ACHN (cell line): ENCODE data around the gene CHID1.

Source experiments
- DNase-seq: peaks from one replicate; pipeline ENCODE4 v3.0.0-alpha.2; 2015
- in situ Hi-C: cut with HindIII; loops from 2 replicates; pipeline ENCODE4 v1.10.0; 2017; ENCODE audit warnings: low sequenced_read_pairs, low pct_ligation_motif_present, low pct_unique_long_range_greater_than_20kb

The CHID1 gene

DNA sequence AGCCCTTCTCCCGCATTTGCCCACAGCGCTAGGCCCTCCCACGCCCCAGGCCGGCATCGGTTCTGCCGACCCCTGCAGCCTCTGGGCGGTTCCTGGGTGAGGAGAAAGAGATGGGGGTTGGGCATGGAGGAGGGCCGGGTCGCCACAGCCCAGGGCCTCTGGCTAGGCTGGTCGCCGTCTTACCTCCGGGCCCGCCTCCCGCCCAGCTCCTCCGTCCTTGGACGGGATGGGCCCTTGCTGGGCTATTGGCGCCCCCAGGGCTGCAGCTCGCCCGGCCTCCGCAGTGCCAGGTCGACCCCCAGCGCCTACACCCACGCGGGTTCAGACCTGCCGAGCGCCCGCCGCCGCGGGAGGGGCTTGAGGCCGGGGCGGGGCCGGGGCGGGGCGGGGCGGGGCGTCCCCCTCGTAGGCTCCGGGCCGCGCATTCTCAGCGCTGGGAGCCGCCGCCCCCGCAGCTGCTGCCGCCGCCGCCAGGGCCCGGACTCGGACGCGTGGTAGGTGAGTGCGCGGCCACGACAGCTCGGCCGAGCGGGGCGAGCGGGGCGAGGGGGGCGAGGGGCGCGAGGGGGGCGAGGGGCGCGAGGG is 78.0 kb downstream of the CHID1 start, which contains the start of gene CD151:
TSS of gene CD151 (plus strand) at position 424 of the 585 bp plus-strand sequence. CDS start 3,118 bp downstream, outside the sequence.
- peak; percentile 65 for DNase-seq
- in situ Hi-C loops: no loop called here

DNA sequence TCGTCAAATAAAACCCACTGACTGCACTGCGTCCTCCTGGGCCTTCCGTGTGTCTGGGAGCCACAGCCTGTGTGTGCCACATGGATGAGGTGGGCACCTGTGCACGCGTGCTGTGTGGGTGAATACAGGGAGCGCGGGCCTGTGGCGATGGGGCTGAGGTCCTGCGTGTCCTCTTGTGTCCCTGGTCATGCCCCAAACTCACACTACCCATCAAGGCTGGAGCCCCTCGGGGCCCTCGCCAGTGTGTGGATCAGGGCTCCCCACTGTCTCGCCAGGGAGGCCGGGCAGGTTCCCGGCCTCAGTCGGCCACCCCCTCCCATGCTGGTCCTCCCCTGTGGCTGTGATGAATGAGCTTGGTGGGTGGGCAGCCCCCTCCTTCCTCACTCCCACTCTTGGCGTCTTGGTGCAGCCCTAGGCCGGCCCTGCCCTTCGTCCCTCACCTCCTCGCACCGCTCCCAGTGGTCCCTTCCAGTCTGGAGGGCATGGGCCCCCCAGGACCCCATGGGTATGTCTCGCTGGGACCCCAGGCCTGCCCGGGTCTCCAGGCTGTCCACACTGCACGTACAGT is 78.6 kb downstream of the CHID1 start:
- in situ Hi-C loops: no loop called here
- no peak for DNase-seq

DNA sequence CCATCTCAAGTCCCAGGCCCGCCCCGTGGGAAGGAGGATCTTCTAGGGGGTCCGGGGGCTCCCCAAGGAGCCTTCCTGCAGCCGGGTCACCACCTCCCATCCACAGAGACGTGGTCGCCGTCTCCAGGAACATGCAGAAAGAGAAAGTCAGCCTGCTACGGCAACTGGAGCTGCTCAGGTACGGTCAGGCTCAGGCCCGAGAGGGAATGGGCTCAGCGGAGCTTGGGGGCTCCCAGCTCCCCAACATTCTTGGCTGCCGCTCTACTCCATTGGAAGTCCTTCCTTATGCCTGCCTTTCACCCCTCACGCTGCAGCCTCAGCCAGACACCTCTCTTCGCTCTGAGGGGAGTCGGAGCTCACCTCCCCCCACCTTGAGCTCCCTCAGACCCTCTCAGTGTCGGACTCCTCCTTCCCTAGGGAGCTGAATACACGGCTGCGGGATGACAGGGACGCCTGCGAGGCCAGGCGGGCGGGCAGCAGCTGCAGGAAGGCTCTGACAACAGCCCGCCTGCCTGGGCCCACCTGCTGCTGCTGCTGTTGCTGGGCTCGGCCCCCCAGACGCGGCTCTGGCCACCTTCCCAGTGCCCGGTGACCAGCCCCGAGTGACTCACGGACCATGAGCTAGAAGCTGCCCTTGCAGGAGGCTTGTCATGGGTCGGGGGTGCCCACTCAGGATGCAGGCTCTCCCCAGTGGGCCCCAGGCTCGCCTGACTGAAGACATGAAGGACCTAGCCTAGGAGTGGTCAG is 79.3 kb downstream of the CHID1 start:
- in situ Hi-C loops: no loop called here
- peak; percentile 64 for DNase-seq

DNA sequence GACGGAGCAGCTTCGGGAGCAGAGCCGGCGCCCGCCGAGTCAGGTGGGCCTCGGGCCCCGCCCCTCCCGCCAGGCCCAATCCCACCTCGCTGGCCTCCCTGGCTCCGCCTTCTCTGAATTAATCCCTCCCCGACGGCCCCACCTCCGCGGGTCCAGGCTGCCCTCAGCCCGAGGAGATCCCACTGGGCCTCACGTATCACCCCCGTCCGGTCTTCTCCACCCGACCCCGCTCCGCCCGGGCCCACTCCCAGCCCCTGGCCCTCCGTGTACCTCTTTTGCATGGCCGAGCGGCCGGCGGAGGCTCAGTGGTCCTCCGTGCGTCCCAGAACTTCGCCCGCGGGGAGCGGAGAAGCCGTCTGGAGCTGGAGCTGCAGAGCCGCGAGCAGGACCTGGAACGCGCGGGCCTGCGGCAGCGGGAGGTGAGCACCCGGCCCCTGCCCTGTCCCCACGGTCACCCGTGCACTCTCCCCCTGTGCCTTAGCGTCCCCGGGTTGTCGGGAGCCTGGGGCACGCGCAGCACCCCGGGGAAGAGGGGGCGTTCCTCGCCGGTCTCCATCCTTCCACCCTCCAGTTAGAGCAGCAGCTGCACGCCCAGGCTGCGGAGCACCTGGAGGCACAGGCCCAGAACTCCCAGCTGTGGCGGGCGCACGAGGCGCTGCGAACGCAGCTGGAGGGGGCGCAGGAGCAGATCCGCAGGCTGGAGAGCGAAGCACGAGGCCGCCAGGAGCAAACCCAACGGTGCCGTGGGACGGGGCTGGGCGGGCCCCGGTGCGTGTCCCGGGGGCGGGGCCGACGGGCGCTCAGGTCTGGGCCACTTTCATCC is 80.1 kb downstream of the CHID1 start:
- DNase-seq: peak; percentile 84
- in situ Hi-C loops: no loop called here

DNA sequence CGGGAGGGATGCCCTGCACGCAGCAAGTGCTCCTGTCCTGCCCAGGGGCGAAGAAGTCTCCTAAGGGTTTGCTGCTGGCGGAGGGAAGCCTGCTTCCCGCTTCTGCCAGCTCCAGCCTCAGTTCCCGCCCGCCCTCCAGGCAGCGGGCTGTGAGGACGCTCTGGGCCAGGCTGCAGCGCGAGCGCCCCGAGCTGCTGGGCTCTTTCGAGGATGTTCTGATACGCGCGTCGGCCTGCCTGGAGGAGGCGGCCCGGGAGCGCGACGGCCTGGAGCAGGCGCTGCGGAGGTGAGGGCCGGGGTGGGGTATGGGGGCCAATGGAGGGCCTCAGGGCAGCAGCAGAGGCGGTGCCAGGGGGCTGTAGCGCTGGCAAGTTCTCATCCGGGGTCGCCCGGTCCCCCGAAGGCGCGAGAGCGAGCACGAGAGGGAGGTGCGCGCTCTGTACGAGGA is 80.7 kb downstream of the CHID1 start:
- no peak for DNase-seq
- in situ Hi-C loops: no loop called here

DNA sequence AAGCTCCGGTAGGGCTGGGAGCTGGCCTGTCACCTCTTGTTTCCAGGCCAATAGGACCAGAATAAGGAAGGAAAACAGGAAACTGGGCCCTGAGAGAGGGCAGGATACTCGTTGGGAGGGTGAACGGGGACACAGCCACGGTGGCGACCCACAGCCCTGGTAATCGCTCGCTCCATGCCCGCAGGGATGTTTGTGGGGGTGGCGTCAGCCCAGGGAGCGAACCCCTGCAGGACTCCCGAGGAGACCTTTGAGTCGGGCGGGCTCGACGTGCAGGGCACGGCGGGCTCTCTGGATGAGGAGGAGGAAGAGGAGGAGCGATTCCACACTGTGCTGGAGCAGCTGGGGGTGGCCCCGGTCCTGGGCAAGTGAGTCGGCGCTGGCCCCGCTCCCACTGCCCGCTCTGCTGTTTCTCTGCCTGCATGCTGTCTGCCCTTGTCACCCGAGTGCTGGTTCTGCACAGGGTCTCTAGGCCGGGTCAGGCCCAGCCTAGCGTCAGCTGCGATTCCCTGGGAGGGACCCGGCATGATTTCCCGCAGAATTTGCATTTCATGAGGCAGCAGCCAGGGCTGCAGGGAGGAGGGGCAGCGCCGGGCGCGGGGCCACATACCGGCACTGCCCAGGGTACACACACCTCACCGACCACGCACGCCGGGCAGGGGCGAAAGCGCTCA is 81.3 kb downstream of the CHID1 start:
- no peak for DNase-seq
- in situ Hi-C loops: no loop called here

DNA sequence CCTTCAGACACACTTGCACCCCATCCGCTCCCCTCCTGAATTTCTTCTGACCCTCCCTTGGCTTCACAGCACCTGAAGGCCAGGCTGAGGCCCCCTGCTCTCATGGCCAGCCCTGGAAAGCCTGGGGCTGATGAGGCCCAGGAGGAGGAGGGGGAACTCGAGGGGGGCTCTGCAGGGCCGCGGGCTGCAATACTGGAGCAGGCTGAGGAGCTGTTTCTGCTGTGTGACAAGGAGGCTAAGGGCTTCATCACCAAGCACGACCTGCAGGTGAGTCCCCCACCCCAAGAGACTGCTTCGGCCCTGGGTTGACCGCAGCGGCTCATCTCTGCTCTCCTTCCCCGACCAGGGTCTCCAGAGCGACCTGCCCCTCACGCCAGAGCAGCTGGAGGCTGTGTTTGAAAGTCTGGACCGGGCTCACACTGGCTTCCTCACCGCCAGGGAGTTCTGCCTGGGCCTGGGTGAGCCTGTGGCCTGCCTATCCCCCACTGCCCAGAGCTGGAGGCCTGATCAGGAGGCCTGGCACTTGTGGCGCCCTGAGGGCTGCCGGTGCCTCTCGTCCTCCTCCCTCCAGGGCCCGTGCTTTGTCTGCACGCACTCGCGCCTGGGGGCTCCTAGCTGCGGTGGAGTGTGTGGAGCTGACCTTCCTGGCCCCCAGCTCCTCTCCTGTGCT is 82.0 kb downstream of the CHID1 start:
- in situ Hi-C loops: no loop called here
- DNase-seq: no peak

DNA sequence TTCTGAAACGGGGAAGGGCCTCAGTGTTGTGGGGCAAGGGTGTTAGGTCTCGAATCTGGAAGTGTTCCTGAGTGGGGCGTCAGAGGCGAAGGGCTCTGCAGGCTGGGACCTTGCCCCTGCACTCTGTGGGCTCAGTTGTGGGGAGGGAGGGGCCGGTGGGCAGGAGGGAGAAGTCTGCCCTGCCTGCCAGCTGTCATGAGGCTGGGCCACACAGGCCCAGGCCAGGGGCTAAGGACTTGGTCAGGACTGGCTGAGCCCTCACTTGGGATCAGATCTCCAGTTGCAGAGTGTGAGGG is 82.8 kb downstream of the CHID1 start, which contains the start of gene CRACR2B:
TSS of gene CRACR2B (plus strand) at position 23 of the 296 bp plus-strand sequence. CDS start 689 bp downstream, outside the sequence.
- DNase-seq: no peak
- in situ Hi-C loops: no loop called here

DNA sequence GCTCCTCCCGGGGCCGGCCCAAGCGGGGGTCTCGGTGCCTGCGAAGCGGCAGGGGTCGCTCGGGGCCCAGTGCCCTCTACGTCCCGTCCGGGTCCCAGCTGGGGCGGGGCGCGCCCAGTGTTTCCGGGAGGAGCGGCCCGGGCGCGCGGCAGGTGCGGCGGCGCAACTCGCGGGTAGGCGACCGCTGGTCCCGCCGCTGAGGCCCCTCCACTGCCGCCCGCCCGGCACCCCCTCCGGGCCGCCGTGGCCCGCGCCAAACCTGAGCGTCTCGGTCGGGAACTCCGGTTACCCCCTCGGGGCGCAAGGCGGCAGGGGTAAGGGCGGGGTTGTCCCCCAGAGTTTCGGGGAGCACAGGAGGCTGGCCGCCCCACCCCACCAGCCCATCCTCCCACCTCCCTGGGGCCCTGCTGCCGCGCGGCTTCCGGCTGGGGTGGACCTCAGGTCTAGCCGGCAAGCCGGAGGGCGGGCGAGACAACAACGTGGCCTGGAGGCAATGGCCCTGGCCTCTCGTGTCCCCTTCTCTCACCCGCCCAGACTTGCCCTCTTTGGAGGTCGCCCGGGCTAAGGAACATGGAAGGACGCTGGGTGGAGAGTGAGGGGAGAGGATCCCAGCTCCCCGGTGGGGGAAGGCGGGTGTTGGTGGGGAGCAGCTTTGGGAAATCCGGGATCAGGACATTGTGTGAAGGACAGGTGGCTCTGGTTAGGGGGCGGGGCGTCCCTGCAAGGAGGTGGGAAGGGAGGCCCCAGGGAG is 83.3 kb downstream of the CHID1 start:
- in situ Hi-C loops: no loop called here
- DNase-seq: no peak

DNA sequence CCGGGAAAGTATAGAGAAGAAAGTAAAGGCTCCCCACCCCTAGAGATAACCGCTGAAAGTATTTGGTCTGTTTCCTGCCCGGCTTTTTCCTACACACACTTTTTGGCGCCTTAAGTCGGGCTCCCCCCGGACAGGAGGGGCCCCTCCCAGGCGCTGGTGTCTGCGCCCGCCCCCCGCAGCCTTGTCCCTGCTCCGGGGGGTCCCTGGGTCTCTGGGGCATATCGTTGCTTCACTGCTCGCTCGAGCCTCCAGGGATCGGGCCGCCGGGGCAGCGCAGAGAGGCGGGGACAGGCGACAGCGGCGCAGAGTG is 83.8 kb downstream of the CHID1 start:
- in situ Hi-C loops: no loop called here
- no peak for DNase-seq

DNA sequence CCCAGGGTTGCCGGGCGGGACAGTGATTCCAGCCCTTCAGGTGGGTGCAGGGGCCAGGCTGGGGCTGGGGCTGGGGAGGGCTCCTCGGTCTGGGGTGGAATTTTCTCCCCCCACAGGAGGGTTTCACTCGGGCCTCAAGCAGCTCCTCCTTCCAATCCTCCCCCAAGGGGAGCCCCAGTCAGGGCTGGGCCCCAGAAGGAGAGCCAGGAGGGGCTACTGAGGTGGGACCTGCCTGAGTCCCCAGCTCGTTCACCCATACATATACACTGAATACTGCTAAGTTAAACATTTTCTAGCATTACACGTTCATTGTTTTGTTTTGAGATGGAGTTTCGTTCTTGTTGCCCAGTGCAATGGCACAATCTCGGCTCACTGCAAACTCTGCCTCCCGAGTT is 84.4 kb downstream of the CHID1 start:
- in situ Hi-C loops: no loop called here
- DNase-seq: no peak

DNA sequence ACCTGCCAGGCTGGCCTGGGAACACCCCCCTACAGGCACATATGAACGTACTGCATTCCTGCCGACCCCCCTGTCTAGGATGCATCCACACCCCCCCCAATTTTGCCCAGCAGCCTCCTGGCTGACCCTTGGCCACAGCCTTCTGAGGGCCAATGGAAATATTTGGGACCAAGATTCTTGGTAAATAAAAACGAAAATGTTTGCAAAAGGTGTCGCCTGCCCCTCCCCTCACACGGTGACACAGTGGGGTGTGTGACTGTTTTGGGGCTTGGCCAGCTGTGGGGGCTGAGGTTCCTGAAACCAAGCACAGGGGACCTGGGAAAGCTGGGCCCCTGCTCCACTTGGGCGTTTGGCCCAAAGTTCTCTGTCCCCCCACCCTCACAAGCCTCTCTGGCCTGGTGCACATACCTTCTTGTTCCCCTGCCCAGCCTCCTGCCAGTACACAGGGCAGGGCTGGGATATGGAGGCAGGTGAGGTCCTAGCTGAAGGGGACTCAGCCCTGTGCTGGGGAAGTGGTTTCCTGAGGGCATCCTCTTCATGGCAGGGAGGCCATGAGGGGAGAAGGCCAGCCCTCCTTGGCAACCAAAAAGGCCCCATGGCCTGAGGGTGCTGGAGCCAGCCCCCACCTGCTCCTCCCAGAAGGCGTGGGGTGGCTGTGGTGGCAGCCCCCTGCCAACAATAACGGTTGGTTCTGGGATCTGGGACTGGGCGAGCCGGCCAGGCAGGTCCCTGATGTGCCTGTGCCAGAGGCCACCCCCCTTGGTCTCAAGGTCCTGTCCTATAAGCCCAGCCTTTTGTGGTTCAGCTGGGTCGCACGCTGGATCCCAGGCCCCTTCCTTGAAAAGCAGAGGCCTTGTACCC is 85.0 kb downstream of the CHID1 start:
- no peak for DNase-seq
- in situ Hi-C loops: no loop called here

DNA sequence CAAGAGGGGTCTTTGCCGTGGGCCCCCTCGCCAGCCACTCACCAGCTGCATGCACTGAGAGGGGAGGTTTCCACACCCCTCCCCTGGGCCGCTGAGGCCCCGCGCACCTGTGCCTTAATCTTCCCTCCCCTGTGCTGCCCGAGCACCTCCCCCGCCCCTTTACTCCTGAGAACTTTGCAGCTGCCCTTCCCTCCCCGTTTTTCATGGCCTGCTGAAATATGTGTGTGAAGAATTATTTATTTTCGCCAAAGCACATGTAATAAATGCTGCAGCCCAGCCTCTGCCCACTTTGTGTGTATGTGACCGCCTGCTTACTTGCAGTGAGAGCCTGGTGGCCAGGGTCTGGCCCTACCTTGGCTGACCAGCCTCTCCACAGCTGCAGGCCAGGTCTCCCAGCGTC is 85.7 kb downstream of the CHID1 start:
- DNase-seq: no peak
- in situ Hi-C loops: no loop called here

DNA sequence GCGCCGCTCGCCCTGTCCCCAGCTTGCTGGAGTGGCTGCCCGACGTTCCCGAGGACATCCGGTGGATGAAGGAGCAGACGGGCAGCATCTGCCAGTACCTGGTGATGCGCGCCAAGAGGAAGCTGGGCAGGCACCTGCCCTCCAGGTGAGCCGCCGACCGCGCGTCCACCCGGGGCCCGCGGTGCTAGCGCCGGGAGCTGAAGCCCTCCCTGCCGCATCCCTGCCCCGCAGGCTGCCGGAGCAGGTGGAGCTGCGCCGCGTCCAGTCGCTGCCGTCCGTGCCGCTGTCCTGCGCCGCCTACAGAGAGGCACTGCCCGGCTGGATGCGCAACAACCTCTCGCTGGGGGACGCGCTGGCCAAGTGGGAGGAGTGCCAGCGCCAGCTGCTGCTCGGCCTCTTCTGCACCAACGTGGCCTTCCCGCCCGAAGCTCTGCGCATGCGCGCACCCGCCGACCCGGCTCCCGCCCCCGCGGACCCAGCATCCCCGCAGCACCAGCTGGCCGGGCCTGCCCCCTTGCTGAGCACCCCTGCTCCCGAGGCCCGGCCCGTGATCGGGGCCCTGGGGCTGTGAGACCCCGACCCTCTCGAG is 86.2 kb downstream of the CHID1 start:
- in situ Hi-C loops: no loop called here
- DNase-seq: no peak

DNA sequence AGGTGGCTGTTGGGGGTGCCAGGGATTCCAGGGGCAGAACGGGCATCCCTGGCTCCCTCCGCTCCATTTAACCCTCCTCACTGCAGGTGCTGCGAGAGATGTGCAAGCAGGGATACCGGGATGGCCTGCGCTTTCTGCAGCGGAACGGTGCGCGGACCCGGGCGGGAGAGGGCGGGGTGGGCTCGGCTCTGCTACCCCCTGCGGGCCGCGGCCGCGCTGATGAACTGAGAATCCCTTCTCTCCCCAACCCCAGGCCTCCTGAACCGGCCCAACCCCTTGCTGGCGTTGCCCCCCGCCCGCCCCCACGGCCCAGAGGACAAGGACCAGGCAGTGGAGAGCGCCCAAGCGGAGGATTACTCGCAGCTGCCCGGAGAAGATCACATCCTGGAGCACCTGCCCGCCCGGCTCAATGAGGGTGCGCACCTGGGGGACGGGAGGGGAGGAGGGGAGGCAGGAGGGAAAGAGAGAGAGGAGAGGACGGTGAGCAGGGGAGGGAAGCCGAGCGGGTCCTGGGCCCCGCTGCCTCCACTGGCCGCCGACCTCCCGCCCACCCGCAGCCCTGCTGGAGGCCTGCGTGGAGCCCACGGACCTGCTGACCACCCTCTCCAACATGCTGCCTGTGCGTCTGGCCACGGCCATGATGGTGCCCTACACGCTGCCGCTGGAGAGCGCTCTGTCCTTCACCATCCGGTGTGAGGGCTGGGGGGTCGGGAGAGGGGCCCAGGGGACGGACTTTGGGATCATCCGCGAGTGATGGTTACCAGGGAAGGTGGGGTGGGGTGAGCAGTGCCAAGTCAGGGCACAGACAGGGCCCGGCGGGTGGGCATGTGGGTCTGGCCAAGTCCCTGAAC is 86.9 kb downstream of the CHID1 start:
- DNase-seq: no peak
- in situ Hi-C loops: no loop called here
